ENCODE data around the gene KRT4.
"Not testable (repeated sequence)": the region's sequence is repeated elsewhere in the genome, so short reads cannot be mapped to it uniquely, and the experiment has no call there.

Gene KRT4

DNA sequence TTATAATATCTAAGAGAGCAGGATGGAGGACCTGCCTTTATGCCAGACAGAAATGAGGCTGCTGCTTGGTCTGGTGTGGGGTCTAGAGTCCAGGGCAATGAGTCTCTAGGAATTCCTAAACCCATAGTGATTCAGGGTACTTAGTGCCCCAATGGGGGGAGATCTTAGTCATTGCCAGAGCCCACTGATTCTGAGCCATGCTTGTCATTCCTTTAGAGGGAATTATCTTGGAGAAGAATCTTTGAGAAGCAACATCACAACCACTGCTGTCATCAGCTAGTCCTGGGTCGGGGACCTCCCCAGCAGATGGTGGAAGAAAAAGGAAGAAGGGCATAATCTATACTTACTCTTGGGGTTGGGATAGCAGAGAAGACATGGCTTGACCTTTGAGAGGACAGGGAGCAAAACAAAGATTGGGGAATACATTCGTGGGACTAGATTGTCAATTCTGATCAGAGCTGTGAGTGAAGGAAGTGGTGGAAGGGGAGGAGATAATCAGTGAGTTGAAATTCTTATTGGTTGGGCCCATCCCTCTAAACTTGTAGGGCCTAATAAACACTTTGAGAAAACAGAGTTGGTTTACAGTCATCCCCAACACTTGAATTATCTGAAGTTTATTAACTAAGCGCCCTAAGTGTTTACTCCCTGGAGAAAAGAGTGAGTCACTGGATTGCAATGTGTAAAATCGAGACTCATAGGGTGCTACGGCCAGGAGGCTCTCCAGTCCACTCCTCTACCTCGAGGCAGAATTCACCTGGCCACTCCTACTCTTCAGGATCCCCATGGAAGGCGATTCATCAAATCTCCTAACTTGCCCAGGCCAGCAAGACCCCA is 15.0 kb downstream of the KRT4 start:
- H3K4me2 ChIP-seq: no peak overlapping the region
- H3K4me1 ChIP-seq: peaks cover 0 to 10% (median 0%) of the 10 kb centered on the region in 10 experiments; a peak in 6 of 20 replicates
- H3K9me3 ChIP-seq (replicated peaks in 1 of 11): no peaks in the 10 kb centered on the region
- H3K27ac ChIP-seq: no peak overlapping the region
- H3K27me3 ChIP-seq: no peaks in the 10 kb centered on the region
- no peak for TF ChIP-seq Cebpa-rat (IDR thresholded peaks at IDR 0.05)
- H3K4me3 ChIP-seq: no peak overlapping the region
- H3K9ac ChIP-seq: no peak overlapping the region
- no peaks in the 10 kb centered on the region for H4K20me1 ChIP-seq
- H3K36me3 ChIP-seq: no peaks in the 10 kb centered on the region

GRCh38 chr12:52798003-52798670 is 15.8 kb downstream of the KRT4 start:
- Histone ChIP-seq H3K27me3 (no peaks in the 10 kb centered on the region), H3K4me1 (peaks cover 0 to 10% (median 0%) of the 10 kb centered on the region in 10 experiments; a peak in 6 of 20 replicates), H3K27ac (no peak overlapping the region), H4K20me1 (no peaks in the 10 kb centered on the region), H3K4me3 (no peak overlapping the region), H3K9ac (no peak overlapping the region), H3K9me3 (replicated peaks in 1 of 11) (no peaks in the 10 kb centered on the region), H3K36me3 (no peaks in the 10 kb centered on the region), H3K4me2 (no peak overlapping the region)
- TF ChIP-seq Cebpa-rat (IDR thresholded peaks at IDR 0.05): no peak

- peaks cover 0 to 10% (median 0%) of the 10 kb centered on the region in 10 experiments; a peak in 6 of 20 replicates for H3K4me1 ChIP-seq
- no peak overlapping the region for H3K4me2 ChIP-seq
- H3K27ac ChIP-seq: no peak overlapping the region
- no peak overlapping the region for H3K9ac ChIP-seq
- H3K4me3 ChIP-seq: no peak overlapping the region
- H3K27me3 ChIP-seq: no peaks in the 10 kb centered on the region
- no peaks in the 10 kb centered on the region for H3K36me3 ChIP-seq
- TF ChIP-seq Cebpa-rat (IDR thresholded peaks at IDR 0.05): no peak
- no peaks in the 10 kb centered on the region for H4K20me1 ChIP-seq
- no peaks in the 10 kb centered on the region for H3K9me3 ChIP-seq (replicated peaks in 1 of 11)
Measured at GRCh38 chr12:52797529-52797894, 16.4 kb downstream of the KRT4 start.

DNA sequence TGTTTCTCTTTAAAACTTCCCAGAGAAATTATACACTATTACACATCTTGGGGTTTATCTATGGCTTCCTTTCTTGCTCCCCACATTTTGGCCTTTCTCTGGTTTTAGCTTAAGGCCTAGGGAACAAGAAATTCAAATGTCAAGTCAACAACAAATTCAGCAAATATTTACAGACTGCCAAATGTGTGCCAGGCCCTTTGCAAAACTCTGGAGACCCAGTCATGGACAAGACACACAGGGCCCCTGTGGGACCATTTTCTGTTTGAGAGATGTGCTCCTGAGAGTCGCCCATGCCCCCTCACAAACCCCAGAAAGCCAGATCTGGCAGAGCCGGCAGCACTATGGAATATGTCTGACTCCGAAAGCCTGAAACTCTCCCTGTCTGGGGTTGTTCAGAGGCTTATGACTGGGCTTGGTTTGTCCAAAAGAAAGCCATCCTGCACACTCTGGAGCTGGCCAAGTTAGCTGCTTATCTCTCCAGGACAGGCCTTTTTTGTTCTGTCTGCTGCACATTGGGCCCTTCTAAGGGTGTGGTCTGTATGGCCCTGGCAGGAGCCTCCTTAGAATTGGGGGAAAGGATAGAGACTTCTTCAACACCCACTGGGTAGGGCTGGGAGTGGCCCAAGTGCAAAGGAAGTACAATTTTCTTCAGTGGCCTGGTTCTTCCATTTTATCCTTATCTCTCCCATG is 16.9 kb downstream of the KRT4 start:
- H3K36me3 ChIP-seq: no peaks in the 10 kb centered on the region
- no peak for TF ChIP-seq Cebpa-rat (IDR thresholded peaks at IDR 0.05)
- H3K9ac ChIP-seq: no peak overlapping the region
- H3K4me3 ChIP-seq: no peak overlapping the region
- H4K20me1 ChIP-seq: no peaks in the 10 kb centered on the region
- no peak overlapping the region for H3K4me2 ChIP-seq
- H3K9me3 ChIP-seq (replicated peaks in 1 of 11): no peaks in the 10 kb centered on the region
- no peaks in the 10 kb centered on the region for H3K27me3 ChIP-seq
- no peak overlapping the region for H3K27ac ChIP-seq
- peaks cover 0 to 10% (median 0%) of the 10 kb centered on the region in 10 experiments; a peak in 6 of 20 replicates for H3K4me1 ChIP-seq

- no peak overlapping the region for H3K27ac ChIP-seq
- H3K4me1 ChIP-seq: peaks cover 0 to 10% (median 0%) of the 10 kb centered on the region in 10 experiments; a peak in 6 of 20 replicates
Measured at GRCh38 chr12:52796429-52796794, 17.5 kb downstream of the KRT4 start.

DNA sequence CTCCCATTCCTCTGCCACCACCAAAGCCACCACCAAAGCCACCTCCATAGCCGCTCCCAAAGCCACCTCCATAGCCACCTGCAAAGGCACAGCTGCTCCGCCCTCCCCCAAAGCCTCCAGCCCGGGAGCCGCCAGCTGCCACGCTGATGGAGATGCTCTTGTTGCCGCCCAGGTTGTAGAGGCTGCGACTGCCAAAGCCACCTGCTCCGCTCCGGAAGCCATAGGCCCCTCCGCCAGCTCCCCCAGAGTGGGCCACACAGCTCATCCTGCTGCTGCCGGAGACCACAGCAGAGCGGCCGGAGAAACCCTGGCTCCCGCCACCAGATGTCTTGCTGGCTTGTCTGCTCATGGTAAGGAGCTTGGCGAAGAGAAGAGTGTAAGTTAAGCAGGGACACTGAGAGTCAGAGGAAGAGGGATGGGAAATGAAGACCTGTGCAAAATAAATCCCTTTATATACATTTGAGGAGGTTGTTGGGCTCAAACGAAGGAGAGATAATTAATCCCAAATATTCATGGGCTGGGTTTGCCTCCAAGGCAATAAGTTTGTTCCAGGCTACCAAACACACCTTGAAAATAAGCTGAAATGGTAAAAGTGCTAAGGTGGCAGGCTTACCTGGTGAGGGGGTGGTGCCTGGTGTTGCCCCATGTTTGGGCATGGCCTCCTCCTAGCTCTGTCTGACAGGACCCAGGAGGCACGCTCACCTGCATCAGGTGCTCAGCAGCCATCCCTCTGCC is 18.1 kb downstream of the KRT4 start, which contains the start of gene KRT3:
KRT3 (minus strand) TSS at position 424 of the 735 bp plus-strand sequence; CDS start at position 349, 75 bp downstream.
- Histone ChIP-seq H3K9ac (no peak within 1 kb of the TSS), H3K4me1 (peaks cover 0 to 10% (median 0%) of the 10 kb centered on the region in 10 experiments; a peak in 6 of 20 replicates), H3K4me2 (no peak within 1 kb of the TSS), H3K9me3 (replicated peaks in 1 of 11) (no peaks in the 10 kb centered on the region), H3K4me3 (no peak within 1 kb of the TSS), H4K20me1 (no peaks in the 10 kb centered on the region), H3K27ac (no peak within 1 kb of the TSS), H3K36me3 (no peaks in the 10 kb centered on the region), H3K27me3 (no peaks in the 10 kb centered on the region)
- no peak for TF ChIP-seq Cebpa-rat (IDR thresholded peaks at IDR 0.05)

More at GRCh38 chr12:52796429-52796794, 17.5 kb downstream of the KRT4 start:
- no peaks in the 10 kb centered on the region for H3K9me3 ChIP-seq (replicated peaks in 1 of 11)
- H4K20me1 ChIP-seq: no peaks in the 10 kb centered on the region
- no peaks in the 10 kb centered on the region for H3K36me3 ChIP-seq
- H3K9ac ChIP-seq: no peak overlapping the region
- H3K4me3 ChIP-seq: no peak overlapping the region
- no peak for TF ChIP-seq Cebpa-rat (IDR thresholded peaks at IDR 0.05)
- H3K27me3 ChIP-seq: no peaks in the 10 kb centered on the region
- no peak overlapping the region for H3K4me2 ChIP-seq

DNA sequence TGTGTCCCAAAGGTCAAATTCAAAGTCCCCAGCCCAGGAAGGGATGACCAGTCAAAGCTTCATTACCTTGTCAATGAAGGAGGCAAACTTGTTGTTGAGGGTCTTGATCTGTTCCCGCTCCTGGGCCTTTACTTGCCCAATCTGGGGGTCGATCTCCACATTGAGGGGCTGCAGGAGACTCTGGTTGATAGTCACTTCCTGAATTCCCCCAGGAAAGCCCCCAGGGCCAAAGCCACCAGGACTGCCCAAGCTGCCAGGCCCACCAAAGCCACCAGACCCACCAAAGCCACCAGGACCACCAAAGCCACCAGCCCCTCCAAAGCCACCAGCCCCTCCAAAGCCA is 18.6 kb downstream of the KRT4 start:
- not testable (repeated sequence) for H3K4me3 ChIP-seq; H3K27ac ChIP-seq; H3K4me2 ChIP-seq; H3K9ac ChIP-seq; H3K9me3 ChIP-seq (replicated peaks in 1 of 11); H3K36me3 ChIP-seq; H4K20me1 ChIP-seq; H3K27me3 ChIP-seq
- peaks cover 0 to 10% (median 0%) of the 10 kb centered on the region in 10 experiments; a peak in 6 of 20 replicates for H3K4me1 ChIP-seq

GRCh38 chr12:52794479-52795331 is 19.2 kb downstream of the KRT4 start:
- Histone ChIP-seq H3K9ac (no peak overlapping the region), H4K20me1 (no peaks in the 10 kb centered on the region), H3K4me1 (peaks cover 0 to 10% (median 0%) of the 10 kb centered on the region in 10 experiments; a peak in 6 of 20 replicates), H3K4me3 (no peak overlapping the region), H3K27me3 (no peaks in the 10 kb centered on the region), H3K27ac (no peak overlapping the region), H3K4me2 (peak overlapping the region in 2 of 11 experiments; percentile 4 to 18; a peak in 2 of 22 replicates), H3K9me3 (replicated peaks in 1 of 11) (no peaks in the 10 kb centered on the region), H3K36me3 (no peaks in the 10 kb centered on the region)
- TF ChIP-seq Cebpa-rat (IDR thresholded peaks at IDR 0.05): no peak
